GOT3 (cell line): Measurements from ENCODE around the gene RFESD.
"Not testable (repeated sequence)": the region's sequence is repeated elsewhere in the genome, so short reads cannot be mapped to it uniquely, and the experiment has no call there.

Source experiments
- DNase-seq: peaks from one replicate; lab custom pipeline; 2025; ENCODE audit warnings: mixed read lengths; lab: John Stamatoyannopoulos, UW

Gene RFESD

GRCh38 chr5:95667061-95667618 is 20.6 kb downstream of the RFESD start:
- DNase-seq, result no peak

- DNase-seq, result no peak
Measured at GRCh38 chr5:95667678-95668077, 21.1 kb downstream of the RFESD start.

GRCh38 chr5:95668216-95668615 is 21.6 kb downstream of the RFESD start:
- DNase-seq, result no peak

- no peak for DNase-seq
Measured at GRCh38 chr5:95668728-95669127, 22.2 kb downstream of the RFESD start.

GRCh38 chr5:95669540-95669939 is 23.0 kb downstream of the RFESD start:
- DNase-seq, result peak; percentile 21

GRCh38 chr5:95669985-95670384 is 23.4 kb downstream of the RFESD start:
- DNase-seq, result no peak

- no peak for DNase-seq
Measured at GRCh38 chr5:95670568-95670967, 24.0 kb downstream of the RFESD start.

GRCh38 chr5:95671826-95672225 is 25.2 kb downstream of the RFESD start:
- DNase-seq, result no peak

- no peak for DNase-seq
Measured at GRCh38 chr5:95672641-95673040, 26.1 kb downstream of the RFESD start.

GRCh38 chr5:95673081-95673480 is 26.5 kb downstream of the RFESD start:
- no peak for DNase-seq

- no peak for DNase-seq
Measured at GRCh38 chr5:95682891-95683290, 36.3 kb downstream of the RFESD start, which contains the start of gene SPATA9. Gene SPATA9, minus strand, starts transcription at chr5:95682991. Its CDS starts 137 bp downstream, at chr5:95682854.

- DNase-seq, result no peak
Measured at GRCh38 chr5:95684361-95684760, 37.8 kb downstream of the RFESD start.

GRCh38 chr5:95686651-95687050 is 40.1 kb downstream of the RFESD start:
- DNase-seq, result no peak

- no peak for DNase-seq
Measured at GRCh38 chr5:95689680-95690079, 43.1 kb downstream of the RFESD start.

GRCh38 chr5:95690333-95690732 is 43.8 kb downstream of the RFESD start:
- no peak for DNase-seq

GRCh38 chr5:95697781-95698681 is 51.5 kb downstream of the RFESD start:
- no peak for DNase-seq

GRCh38 chr5:95699337-95699736 is 52.8 kb downstream of the RFESD start:
- no peak for DNase-seq

GRCh38 chr5:95701074-95701473 is 54.5 kb downstream of the RFESD start:
- DNase-seq, result no peak

- DNase-seq, result no peak
Measured at GRCh38 chr5:95704150-95704549, 57.6 kb downstream of the RFESD start.

GRCh38 chr5:95706196-95706595 is 59.6 kb downstream of the RFESD start:
- DNase-seq, result not testable (repeated sequence)

GRCh38 chr5:95707055-95707454 is 60.5 kb downstream of the RFESD start:
- DNase-seq, result no peak
